PFSK-1 (cell line): ENCODE data around the gene TSNAXIP1.

Experiments used
- FOXP2 ChIP-seq: optimal IDR thresholded peaks from 2 replicates; pipeline ENCODE3; 2011; ENCODE audit warnings: borderline replicate concordance, control low read depth, inconsistent platforms; ENCODE audit not compliant: insufficient read depth; ENCODE audit errors: extremely low read length, extremely low read depth
- POLR2AphosphoS5 ChIP-seq: IDR thresholded peaks from 2 replicates; pipeline ENCODE4 v1.6.1; 2012; ENCODE audit warnings: low read depth, mild to moderate bottlenecking, control low read depth, low read length, moderate library complexity
- REST ChIP-seq, 2 experiments: IDR thresholded peaks; 2 replicates each; pipeline versions ENCODE4 v1.6.1 to v1.8.0; 2011 to 2012; ENCODE audit warnings: low read depth in 2 of 2, low read length in 2 of 2, control low read depth in 1 of 2, inconsistent platforms in 1 of 2, mild to moderate bottlenecking in 1 of 2, moderate library complexity in 1 of 2; ENCODE audit not compliant: insufficient read depth in 1 of 2
- SIN3A ChIP-seq: IDR thresholded peaks from 2 replicates; pipeline ENCODE4 v1.6.1; 2012; ENCODE audit warnings: mild to moderate bottlenecking, low read length, moderate library complexity, borderline replicate concordance; ENCODE audit not compliant: insufficient read depth
- TAF1 ChIP-seq: IDR thresholded peaks from 2 replicates; pipeline ENCODE4 v1.6.1; 2012; ENCODE audit warnings: low read length, control low read depth, borderline replicate concordance; ENCODE audit not compliant: insufficient read depth

DNA sequence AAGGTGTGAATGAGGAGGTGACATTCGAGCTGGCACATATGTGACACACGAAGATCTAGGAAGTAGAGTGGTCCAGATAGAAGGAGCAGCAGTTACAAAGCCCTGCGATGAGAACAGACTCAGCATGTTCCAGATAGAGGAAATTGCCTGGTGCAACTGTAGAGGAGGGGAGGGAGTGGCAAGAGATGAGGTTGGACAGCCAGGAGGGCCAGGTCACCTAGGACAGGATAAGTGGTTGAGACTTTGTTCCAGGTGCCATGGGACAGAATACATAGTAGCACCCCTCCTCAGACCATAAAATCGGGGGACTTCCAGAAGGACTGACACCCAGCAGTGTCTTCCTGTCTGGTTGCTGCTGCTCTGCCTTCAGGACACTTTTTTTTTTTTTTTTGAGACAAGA is 51.8 kb downstream of the TSNAXIP1 start:
- TF ChIP-seq REST (IDR thresholded peaks at IDR 0.05; ENCODE audit: insufficient read depth in 1 of 2, low read depth in 2 of 2, low read length in 2 of 2) (no peak), POLR2AphosphoS5 (no peak), TAF1 (no peak), SIN3A (no peak), FOXP2 (no peak)
